HG03108 (cell line): ENCODE measurements around the gene DCHS1.

ENCODE experiments used
- ATAC-seq: cut with Tn5 transposase; IDR thresholded peaks from one replicate; pipeline ENCODE4 v1.9.1; 2021; ENCODE audit warnings: moderate library complexity; ENCODE audit not compliant: unreplicated experiment

Gene DCHS1

GRCh38 chr11:6596239-6596877 lies 59.3 kb downstream of the DCHS1 start:
- ATAC-seq = no peak

GRCh38 chr11:6594142-6594768 lies 61.4 kb downstream of the DCHS1 start:
- no peak for ATAC-seq

- ATAC-seq = no peak
Observed at GRCh38 chr11:6588018-6588417, 67.6 kb downstream of the DCHS1 start.

- no peak for ATAC-seq
Observed at GRCh38 chr11:6587360-6587953, 68.2 kb downstream of the DCHS1 start.

DNA sequence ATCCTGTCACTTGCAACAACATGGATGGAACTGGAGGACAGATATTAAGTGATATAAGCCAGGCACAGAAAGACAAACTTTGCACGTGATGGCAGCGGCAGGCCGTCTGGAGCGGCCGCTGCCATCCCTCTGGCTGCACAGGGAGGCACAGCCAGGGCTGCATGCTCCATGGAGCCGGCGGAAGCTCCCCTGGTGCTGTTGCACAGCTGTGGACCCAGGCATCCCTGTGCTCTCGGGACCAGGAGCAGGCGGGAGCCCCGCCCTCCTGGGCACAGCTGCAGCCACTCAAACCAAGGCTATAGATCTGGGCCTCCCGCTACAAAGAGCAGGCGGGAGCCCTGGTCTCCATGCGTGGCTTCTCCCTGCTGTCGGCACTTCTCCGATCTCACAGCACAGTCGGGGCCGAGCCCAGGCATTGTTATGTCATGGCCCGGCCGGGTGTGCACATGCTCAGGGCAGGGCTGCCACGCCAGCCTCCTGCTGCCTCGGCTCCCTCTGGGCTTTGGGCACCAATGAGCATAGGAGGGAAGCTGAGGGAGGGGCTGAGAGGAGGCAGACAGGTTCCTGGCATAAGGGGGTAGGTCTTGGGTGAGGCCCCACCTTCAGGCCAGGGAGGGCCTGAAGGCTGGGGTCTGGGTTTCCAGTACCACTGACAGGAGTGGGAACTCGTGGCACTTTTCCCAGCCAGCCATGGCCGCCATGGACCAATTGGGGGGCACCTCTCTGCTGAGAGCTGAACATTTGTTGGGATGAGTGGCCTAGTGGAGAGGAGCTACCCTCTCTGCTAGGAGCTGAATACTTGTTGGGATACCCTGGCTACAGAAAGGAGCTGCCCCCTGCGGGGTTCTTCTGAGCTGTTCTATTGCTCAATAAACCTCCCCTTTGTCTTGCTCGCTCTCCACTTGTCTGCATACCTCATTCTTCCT lies 68.9 kb downstream of the DCHS1 start:
- no peak for ATAC-seq

GRCh38 chr11:6584528-6584927 lies 71.1 kb downstream of the DCHS1 start:
- ATAC-seq = no peak

- ATAC-seq = no peak
Observed at GRCh38 chr11:6583584-6583983, 72.0 kb downstream of the DCHS1 start.

DNA sequence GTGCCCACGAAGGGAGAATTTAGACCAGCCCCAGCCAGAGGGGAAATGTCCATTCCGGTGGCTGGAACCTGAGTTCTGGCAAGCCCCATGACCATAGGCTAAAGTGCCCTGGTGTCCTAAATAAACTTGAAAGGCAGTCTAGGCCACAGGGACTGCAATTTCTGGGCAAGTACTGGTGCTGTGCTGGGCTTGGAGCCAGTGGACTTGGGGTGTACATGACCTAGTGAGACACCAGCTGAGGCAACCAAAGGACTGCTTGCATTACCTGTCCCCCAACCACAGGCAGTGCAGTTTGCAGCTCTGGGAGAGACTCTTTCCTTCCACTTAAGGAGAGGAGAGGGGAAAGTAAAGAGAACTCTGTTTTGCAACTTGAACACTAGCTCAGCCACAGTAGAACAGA lies 75.9 kb downstream of the DCHS1 start:
- ATAC-seq = no peak

- no peak for ATAC-seq
Observed at GRCh38 chr11:6578134-6578533, 77.5 kb downstream of the DCHS1 start.

DNA sequence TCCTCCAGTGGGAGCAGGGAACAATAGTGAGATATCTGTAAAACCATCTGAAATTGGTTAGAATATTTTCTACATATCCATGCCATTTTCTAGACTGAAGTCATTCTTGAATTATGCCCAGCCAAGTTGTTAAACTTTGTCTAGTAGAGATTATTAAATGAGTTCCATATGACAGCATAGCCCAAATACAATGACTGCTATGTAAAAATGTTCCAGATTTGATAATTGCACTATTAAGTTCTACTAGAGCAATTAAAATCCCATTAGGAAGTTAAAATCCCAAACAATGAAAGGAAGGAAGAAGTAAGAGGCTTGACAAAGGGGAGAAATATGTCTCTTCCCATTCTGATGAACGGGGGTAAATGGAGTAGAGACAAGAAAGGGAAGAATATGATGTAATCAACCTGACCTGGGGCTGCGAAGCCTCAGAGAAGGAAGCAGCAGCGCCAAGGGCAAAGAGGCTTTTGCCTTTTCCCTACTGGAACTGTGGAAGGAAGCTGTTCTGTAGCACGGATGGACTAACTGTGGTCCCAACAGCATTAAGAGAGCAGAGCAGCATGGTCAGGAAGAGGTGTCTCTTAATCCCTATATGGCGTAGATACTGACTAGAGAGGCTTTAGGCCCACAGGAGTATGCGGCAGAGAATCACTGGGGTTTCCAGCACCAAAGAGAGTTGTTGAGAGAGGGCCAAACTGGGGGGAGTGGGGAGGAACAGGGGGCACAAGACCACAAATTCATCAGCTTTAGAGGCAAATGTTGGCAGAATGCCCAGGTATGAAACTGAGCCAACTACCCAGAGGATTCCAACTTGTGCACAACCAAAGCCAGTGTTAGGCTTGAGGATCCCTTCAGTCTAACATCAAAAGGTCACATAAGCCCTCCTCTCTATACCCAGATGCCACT lies 78.9 kb downstream of the DCHS1 start:
- no peak for ATAC-seq

DNA sequence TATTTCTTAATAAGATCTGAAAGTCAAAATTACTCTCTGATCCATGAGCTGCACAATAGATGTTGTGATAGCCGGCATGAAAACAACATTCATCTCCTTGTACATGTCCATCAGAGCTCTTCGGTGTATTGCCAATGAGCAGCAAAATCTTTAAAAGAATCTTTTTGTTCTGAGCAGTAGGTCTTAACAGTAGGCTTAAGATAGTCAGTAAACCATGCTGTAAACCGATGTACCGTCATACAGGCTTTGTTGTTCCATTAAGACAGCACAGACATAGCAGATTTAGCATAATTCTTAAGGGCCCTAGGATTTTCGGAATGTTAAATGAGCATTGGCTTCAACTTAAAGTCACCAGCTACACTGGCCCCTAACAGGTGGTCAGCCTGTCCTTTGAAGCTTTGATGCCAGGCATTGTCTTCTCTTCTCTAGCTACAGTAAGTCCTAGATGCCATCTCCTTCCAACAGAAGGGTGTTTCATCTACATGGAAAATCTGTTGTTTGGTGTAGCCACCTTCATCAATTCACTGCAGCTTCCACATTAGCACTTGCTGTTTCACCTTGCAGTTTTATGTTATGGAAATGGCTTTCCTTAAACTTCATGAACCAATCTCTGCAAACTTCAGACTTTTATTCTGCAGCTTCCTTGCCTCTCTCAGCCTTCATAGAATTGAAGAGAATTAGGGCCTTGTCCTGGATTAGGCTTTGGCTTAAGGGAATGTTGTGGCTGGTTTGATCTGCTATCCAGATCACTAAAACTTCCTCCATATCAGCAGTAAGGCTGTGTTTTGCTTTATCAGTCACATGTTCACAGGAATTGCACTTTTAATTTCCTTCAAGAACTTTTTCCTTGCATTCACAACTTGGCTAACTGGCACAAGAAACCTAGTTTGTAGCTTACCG lies 80.5 kb downstream of the DCHS1 start:
- ATAC-seq = no peak

DNA sequence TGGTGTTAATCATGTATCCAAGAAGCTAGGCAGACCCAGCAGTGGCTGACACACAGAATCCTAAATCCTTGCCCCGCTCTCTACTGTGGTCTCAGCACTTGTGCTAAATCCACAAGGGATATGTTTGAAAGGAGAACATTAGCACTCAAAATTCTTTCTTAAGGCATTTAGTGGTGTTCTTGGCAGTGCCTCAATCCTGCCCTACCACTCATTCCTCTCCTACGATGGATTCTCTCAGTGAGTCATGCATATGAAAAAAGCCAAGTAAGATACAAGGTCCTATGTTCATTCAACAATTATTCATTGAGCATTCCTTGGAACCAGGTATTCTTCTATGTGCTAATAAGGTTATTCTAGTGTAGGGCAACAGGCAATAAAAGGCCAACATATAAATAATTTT lies 83.4 kb downstream of the DCHS1 start:
- ATAC-seq = no peak

DNA sequence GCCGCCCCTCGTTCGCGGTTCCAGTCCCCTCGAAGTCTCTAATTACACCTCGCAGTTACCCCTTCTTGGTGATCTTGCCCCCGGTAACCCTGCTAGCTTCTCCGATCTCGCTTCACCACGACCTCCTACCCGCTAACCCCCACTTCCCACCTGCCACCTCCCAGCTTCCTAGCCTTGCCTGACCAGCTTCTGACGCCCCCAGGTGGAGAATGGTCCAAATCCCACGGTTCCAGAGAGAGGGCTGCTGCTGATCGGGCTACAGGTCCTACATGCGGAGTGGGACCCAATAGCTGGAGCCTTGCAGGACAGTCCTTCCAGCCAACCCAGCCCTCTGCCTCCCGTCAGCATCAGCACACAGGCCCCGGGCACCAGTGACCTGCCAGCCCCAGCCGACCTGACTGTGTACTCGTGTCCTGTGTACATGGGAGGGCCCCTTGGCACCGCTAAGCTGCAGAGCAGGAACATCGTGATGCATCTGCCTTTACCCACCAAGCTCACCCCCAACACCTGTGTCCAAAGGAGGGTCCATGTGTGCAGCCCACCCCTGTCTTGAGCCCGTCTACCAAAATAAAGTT lies 84.1 kb downstream of the DCHS1 start:
- ATAC-seq = no peak
